HUES48 (cell line): ENCODE results near the gene RAB4A.

ENCODE experiments used
- H3K27ac ChIP-seq: one replicate; pipeline ENCODE4 v1.7.0; 2013; ENCODE audit warnings: low read depth, low read length, inconsistent platforms
- H3K27me3 ChIP-seq: 2 replicates; pipeline ENCODE4 v1.6.1; 2013; ENCODE audit warnings: mild to moderate bottlenecking, low read length; ENCODE audit not compliant: control insufficient read depth, insufficient read depth
- H3K36me3 ChIP-seq: 2 replicates; pipeline ENCODE4 v1.6.1; 2013; ENCODE audit warnings: low read length; ENCODE audit not compliant: control insufficient read depth, insufficient read depth
- H3K4me1 ChIP-seq: 2 replicates; pipeline ENCODE4 v1.6.1; 2013; ENCODE audit warnings: mild to moderate bottlenecking, low read length; ENCODE audit not compliant: control insufficient read depth, insufficient read depth
- H3K4me3 ChIP-seq: 2 replicates; pipeline ENCODE4 v1.5.1; 2013; ENCODE audit warnings: mild to moderate bottlenecking, low read depth, low read length
- H3K9ac ChIP-seq: 2 replicates; pipeline ENCODE4 v1.6.1; 2013; ENCODE audit warnings: mild to moderate bottlenecking, low read depth, low read length, moderate library complexity
- H3K9me3 ChIP-seq: 2 replicates; pipeline ENCODE4 v1.6.1; 2013; ENCODE audit warnings: low read length; ENCODE audit not compliant: control insufficient read depth, insufficient read depth

RAB4A gene

DNA sequence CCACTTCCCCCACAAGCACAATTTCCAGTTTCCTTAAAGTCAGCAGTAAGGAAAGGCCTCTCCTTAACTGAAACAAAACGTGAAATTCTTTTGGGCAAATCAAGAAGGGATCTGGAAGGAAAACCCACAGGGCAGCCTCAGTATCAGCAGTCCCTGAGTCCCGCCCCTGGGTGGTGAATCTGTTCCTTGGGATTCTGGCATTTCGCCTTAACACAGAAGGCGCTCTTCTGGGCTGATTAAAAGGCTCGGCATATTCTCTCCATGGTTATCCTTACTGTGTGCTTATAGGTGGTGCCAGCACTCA is 12.2 kb upstream of the RAB4A start:
- H3K36me3 ChIP-seq, result no peaks in the 10 kb centered on the region
- H3K27ac ChIP-seq, result no peak overlapping the region
- no peaks in the 10 kb centered on the region for H3K9me3 ChIP-seq
- H3K9ac ChIP-seq, result no peak overlapping the region
- peaks cover 17% of the 10 kb centered on the region for H3K4me1 ChIP-seq
- H3K4me3 ChIP-seq, result no peak overlapping the region
- H3K27me3 ChIP-seq, result no peaks in the 10 kb centered on the region

DNA sequence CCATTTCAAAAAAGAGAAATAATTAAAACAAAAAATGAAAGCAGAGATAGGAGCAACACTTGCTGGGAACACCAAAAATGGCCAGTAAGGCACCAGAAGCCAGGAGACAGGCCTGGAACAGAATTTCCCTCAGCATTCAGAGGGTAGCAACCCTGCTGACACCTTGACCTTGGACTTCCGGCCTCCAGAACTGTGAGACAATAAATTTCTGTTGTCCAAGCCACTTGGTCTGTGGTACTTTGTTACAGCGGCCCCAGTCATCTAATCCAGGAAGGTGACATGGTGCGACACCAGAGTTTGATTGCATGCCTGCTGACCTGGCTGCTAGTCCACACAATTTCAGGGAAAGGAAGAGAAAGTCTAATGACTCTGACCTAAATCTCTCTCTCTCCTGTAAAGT is 10.6 kb upstream of the RAB4A start:
- H3K4me3 ChIP-seq, result no peak overlapping the region
- no peaks in the 10 kb centered on the region for H3K36me3 ChIP-seq
- no peak overlapping the region for H3K27ac ChIP-seq
- peaks cover 17% of the 10 kb centered on the region for H3K4me1 ChIP-seq
- no peaks in the 10 kb centered on the region for H3K9me3 ChIP-seq
- H3K9ac ChIP-seq, result no peak overlapping the region
- H3K27me3 ChIP-seq, result no peaks in the 10 kb centered on the region

DNA sequence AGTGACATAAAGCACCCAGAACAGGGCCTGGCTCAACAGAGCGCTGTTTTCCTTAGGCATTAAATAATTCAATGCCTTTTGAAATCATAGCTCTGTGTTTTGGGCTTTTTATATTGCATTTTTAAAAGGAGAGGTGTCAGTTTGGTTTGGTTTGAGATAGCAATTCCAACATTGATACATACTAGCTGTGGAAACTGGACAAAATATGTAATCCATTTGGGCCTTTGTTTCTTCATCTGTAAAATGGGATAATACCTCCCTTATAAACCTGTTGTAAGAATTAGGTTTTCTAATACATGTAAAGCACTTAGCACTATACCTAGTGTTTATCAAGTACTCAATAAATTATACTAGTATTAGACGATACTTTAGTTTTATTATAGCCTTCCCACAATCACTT is 8.7 kb upstream of the RAB4A start:
- H3K36me3 ChIP-seq, result no peaks in the 10 kb centered on the region
- H3K9ac ChIP-seq, result no peak overlapping the region
- no peaks in the 10 kb centered on the region for H3K27me3 ChIP-seq
- H3K4me1 ChIP-seq, result peaks cover 10% of the 10 kb centered on the region
- no peaks in the 10 kb centered on the region for H3K9me3 ChIP-seq
- no peak overlapping the region for H3K27ac ChIP-seq
- H3K4me3 ChIP-seq, result no peak overlapping the region

DNA sequence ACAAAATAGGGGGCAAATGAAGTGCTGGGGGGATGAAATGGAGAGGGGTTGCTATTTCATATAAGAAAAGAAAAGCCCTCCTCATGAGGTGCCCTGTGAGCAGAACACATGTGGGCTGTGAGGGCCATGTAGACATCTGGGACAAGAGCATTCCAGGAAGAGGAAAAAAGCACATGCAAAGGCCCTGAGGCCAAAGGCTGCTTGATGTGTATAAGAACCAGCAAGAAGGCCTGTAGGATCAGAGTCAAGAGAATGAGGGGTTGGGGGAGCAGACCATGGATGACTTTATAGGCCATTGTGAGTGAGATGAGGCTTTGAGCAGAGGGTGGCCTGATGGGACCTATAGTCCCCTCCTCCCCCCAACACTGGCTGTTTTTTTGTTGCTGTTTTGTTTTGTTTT is 7.7 kb upstream of the RAB4A start:
- H3K4me3 ChIP-seq, result no peak overlapping the region
- peaks cover 8% of the 10 kb centered on the region for H3K4me1 ChIP-seq
- no peak overlapping the region for H3K27ac ChIP-seq
- H3K9me3 ChIP-seq, result no peaks in the 10 kb centered on the region
- H3K9ac ChIP-seq, result no peak overlapping the region
- H3K27me3 ChIP-seq, result no peaks in the 10 kb centered on the region
- no peaks in the 10 kb centered on the region for H3K36me3 ChIP-seq

DNA sequence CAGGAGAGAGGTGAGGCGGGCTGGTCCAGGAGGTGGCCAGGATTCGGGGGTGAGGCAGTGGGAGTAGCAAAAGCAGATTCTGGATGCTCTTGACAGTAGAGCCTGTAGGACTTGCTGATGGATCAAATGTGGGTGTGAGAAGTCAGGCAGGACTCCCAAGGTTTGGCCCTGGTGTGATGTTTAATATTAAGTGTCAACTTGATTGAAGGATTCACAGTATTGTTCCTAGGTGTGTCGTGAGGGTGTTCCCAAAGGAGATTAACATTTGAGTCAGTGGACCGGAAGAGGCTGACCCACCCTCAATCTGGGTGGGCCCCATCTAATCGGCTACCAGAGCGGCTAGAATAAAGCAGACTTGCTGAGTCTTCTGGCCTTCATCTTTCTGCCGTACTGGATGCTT is 6.8 kb upstream of the RAB4A start:
- 0 out of 2 replicates have a peak, but pooled peaks cover under 1% of the 10 kb centered on the region for H3K4me1 ChIP-seq
- H3K27ac ChIP-seq, result no peak overlapping the region
- H3K36me3 ChIP-seq, result no peaks in the 10 kb centered on the region
- H3K4me3 ChIP-seq, result no peak overlapping the region
- H3K9ac ChIP-seq, result no peak overlapping the region
- H3K9me3 ChIP-seq, result no peaks in the 10 kb centered on the region
- no peaks in the 10 kb centered on the region for H3K27me3 ChIP-seq

DNA sequence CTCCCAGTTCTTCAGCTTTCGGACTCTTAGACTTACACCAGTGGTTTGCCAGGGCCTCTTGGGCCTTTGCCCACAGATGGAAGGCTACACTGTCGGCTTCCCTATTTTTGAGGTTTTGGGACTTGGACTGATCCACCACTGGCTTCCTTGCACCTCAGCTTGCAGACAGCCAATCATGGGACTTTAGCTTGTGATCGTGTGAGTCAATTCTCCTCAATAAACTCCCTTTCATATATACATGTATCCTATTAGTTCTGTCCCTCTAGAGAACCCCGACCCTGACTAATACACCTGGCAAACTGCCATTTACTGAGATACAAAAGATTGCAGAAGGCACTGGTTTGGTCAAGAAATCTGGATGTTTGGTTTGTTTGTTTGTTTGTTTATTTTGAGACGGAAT is 6.4 kb upstream of the RAB4A start:
- H3K27ac ChIP-seq, result no peak overlapping the region

GRCh38 chr1:229266274-229266673 is 4.6 kb upstream of the RAB4A start:
- no peaks in the 10 kb centered on the region for H3K9me3 ChIP-seq
- no peak overlapping the region for H3K9ac ChIP-seq

More for the DNA sequence above, 6.4 kb upstream of the RAB4A start:
- H3K9me3 ChIP-seq, result no peaks in the 10 kb centered on the region
- H3K27me3 ChIP-seq, result no peaks in the 10 kb centered on the region
- no peak overlapping the region for H3K9ac ChIP-seq
- H3K36me3 ChIP-seq, result no peaks in the 10 kb centered on the region
- H3K4me3 ChIP-seq, result no peak overlapping the region
- H3K4me1 ChIP-seq, result no peaks in the 10 kb centered on the region

GRCh38 chr1:229266832-229267500 is 3.9 kb upstream of the RAB4A start:
- Histone ChIP-seq H3K9me3 (no peaks in the 10 kb centered on the region), H3K9ac (no peak overlapping the region), H3K4me3 (no peak overlapping the region), H3K4me1 (peaks cover 5% of the 10 kb centered on the region; the same call in 1 of the 2 replicates), H3K27ac (no peak overlapping the region), H3K27me3 (no peaks in the 10 kb centered on the region), H3K36me3 (no peaks in the 10 kb centered on the region)

More at GRCh38 chr1:229266274-229266673, 4.6 kb upstream of the RAB4A start:
- H3K4me1 ChIP-seq, result 0 out of 2 replicates have a peak, but pooled peaks cover 3% of the 10 kb centered on the region
- H3K27ac ChIP-seq, result no peak overlapping the region
- H3K27me3 ChIP-seq, result no peaks in the 10 kb centered on the region
- no peak overlapping the region for H3K4me3 ChIP-seq
- H3K36me3 ChIP-seq, result no peaks in the 10 kb centered on the region

GRCh38 chr1:229268505-229268904 is 2.4 kb upstream of the RAB4A start:
- no peaks in the 10 kb centered on the region for H3K27me3 ChIP-seq
- peaks cover 16% of the 10 kb centered on the region for H3K4me1 ChIP-seq
- H3K9ac ChIP-seq, result no peak overlapping the region
- H3K36me3 ChIP-seq, result no peaks in the 10 kb centered on the region
- H3K27ac ChIP-seq, result no peak overlapping the region
- H3K9me3 ChIP-seq, result no peaks in the 10 kb centered on the region
- H3K4me3 ChIP-seq, result no peak overlapping the region

DNA sequence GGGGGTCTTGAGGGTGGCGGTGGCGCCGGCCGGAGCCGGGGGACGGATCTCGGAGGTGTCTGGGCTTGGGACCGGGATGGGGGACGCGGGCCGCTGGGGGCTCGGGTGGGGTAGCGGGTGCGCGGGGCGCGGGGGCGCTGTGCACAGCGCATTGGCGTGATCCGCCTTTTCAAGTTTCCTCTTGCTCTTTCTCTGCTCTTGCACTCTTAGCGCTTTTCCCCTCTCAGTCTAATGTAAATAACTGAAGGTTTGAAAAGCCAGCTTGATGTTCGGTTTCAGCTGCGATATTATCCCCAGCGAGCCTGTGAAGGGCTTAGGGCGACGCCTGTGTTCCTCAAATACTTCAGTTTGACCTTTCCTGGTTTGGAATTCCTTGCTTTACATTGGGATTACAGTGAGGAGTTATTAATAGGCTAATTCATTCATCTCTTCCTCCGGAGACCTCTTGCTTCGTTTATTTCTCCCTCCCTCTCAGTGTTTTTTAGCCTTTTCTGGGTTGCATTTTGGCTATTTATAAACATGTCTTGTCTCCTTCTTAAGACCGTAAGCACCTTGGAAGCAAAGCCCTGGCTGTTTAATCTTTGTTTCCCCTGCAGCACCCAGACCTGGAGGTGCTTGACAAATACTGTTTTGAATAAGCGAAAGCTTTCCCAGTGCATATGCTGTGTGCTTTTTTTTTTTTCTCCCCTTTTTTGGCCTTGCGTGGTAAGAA is 693 bp downstream of the RAB4A start:
- H3K27me3 ChIP-seq, result no peaks in the 10 kb centered on the region
- no peaks in the 10 kb centered on the region for H3K36me3 ChIP-seq
- peak overlapping the region; percentile 47; the same call in 1 of the 2 replicates for H3K9ac ChIP-seq
- no peak overlapping the region for H3K27ac ChIP-seq
- peaks cover 35% of the 10 kb centered on the region for H3K4me1 ChIP-seq
- peak overlapping the region; percentile 73 for H3K4me3 ChIP-seq
- no peaks in the 10 kb centered on the region for H3K9me3 ChIP-seq
